Activated B cell treated with CpG ODN at 0.5 μM for 24 hours (primary cell): ENCODE measurements around the gene DMC1. TPM values are rescaled to one million over a fixed set of nuclear protein-coding genes. Genes with fewer than 3 reads are reported as not detected.

Experiments used
- ATAC-seq: fragments of 200-7000 bp; cut with Tn5 transposase; one replicate; pipeline ENCODE4 v1.10.0; 2021; ENCODE audit warnings: low read depth, mild to moderate bottlenecking, moderate library complexity
- CTCF ChIA-PET: fragments of 350-600 bp; sonication (Branson Sonifier 250); formaldehyde crosslinking; loops from one replicate; lab custom pipeline; 2021; ENCODE audit warnings: antibody characterized with exemption; lab: Charles Lee
- POLR2A ChIA-PET: fragments of 350-600 bp; sonication (Branson Sonifier 250); formaldehyde crosslinking; loops from one replicate; lab custom pipeline; 2021; ENCODE audit warnings: antibody characterized with exemption; lab: Charles Lee
- DNase-seq: peaks from one replicate; pipeline ENCODE4 v3.0.0; 2022
- H3K27ac Mint-ChIP-seq: one replicate; pipeline ENCODE4 v1.8.0; 2020; ENCODE audit warnings: mixed read lengths
- H3K27me3 Mint-ChIP-seq: one replicate; pipeline ENCODE4 v1.8.0; 2021; ENCODE audit warnings: mixed read lengths
- H3K36me3 Mint-ChIP-seq: one replicate; pipeline ENCODE4 v1.8.0; 2021; ENCODE audit warnings: low read depth, mixed read lengths
- H3K4me1 Mint-ChIP-seq: one replicate; pipeline ENCODE4 v1.8.0; 2021; ENCODE audit warnings: mixed read lengths
- H3K4me3 Mint-ChIP-seq: one replicate; pipeline ENCODE4 v1.8.0; 2020; ENCODE audit warnings: mild to moderate bottlenecking, mixed read lengths
- H3K9me3 Mint-ChIP-seq: one replicate; pipeline ENCODE4 v1.8.0; 2020; ENCODE audit warnings: mixed read lengths
- CTCF ChIP-seq: fragments of 200-600 bp; IDR thresholded peaks from one replicate; pipeline ENCODE4 v1.8.0; 2022; ENCODE audit warnings: antibody characterized with exemption, mild to moderate bottlenecking
- intact Hi-C: fragments of 100-400 bp; cut with micrococcal nuclease; formaldehyde crosslinking; loops from one replicate; pipeline ENCODE4 v1.15.1; 2024
- total RNA-seq: library from RNA; stranded (reverse); gene quantifications from 2 replicates; pipeline ENCODE4 v1.2.3, GENCODE V29; 2022

Gene DMC1
- total RNA-seq, 1 donor from 2014 or later = 0.91 TPM

DNA sequence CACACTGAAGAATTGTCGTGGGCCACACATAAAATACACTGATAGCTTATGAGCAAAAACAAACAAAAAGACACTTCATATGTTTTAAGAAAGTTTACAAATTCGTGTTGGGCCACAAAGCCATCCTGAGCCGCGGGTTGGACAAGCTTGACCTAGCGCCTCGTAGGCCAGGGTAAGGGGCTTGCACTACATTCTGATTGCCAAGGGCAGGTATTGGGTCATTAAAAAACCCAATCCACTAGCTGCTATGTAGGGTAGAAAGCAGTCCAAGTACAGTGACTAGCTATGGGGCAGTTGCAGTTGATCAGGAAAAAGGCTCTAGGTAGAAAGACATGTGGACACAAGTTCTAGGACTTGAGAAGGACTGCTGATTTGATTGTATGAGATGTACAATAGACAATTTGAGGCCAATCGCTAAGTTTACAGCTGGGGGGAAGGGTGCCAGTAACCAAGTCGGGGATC, 88.1 kb downstream of the DMC1 start:
- ChIA-PET CTCF (no interaction called here), POLR2A (interaction anchor here (1.2 to 1.9 kb wide), 2 partner anchors 9 to 17 kb away, joined by 4 to 5 read pairs; no protein-coding TSS in a partner anchor)
- no peak overlapping the region for H3K27ac Mint-ChIP-seq

DNA sequence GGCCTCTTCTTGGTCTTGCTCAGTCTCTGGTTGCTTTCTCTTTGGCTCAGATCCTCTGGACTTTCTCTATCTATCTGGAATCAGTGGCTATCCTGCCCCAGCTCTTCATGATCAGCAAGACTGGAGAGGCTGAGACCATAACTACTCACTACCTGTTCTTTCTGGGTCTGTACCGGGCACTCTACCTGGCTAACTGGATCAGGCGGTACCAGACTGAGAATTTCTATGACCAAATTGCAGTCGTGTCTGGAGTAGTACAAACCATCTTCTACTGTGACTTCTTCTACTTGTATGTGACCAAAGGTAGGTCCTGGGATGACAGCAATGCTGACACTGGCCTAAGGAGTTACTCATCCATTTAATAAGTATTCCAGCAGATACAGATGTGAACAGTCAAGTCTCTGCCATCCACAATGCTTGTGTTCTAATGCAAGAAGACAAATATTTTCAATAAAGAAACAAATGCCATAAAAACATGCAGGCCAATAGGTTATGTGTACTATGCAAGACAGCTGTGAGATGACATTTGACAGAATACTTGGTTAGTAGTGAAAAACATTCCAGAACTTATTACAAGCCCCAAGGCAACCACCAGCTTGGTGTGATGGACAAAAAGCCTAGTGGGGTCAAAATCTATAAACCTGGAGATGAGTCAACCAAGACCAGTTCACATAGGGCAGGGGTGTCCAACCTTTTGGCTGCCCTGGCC, 88.7 kb downstream of the DMC1 start:
- no peak overlapping the region for H3K4me3 Mint-ChIP-seq
- peaks cover 56% of the 10 kb centered on the region for H3K36me3 Mint-ChIP-seq
- H3K27ac Mint-ChIP-seq = no peak overlapping the region
- intact Hi-C loops = no loop called here
- H3K27me3 Mint-ChIP-seq = no peaks in the 10 kb centered on the region
- ATAC-seq = no peak
- TF ChIP-seq CTCF = no peak
- H3K9me3 Mint-ChIP-seq = no peaks in the 10 kb centered on the region
- DNase-seq = no peak
- no peaks in the 10 kb centered on the region for H3K4me1 Mint-ChIP-seq
- POLR2A ChIA-PET = interaction anchor here (0.7 to 1.9 kb wide), 3 partner anchors 9 to 17 kb away, joined by 3 to 5 read pairs (median 4); partner anchors contain the start of gene KDELR3
- CTCF ChIA-PET = no interaction called here

More for the DNA sequence above, 88.1 kb downstream of the DMC1 start:
- intact Hi-C loops = no loop called here
- H3K4me3 Mint-ChIP-seq = no peak overlapping the region
- no peak for DNase-seq
- no peaks in the 10 kb centered on the region for H3K27me3 Mint-ChIP-seq
- H3K9me3 Mint-ChIP-seq = no peaks in the 10 kb centered on the region
- no peak for ATAC-seq
- no peaks in the 10 kb centered on the region for H3K4me1 Mint-ChIP-seq
- TF ChIP-seq CTCF = no peak
- H3K36me3 Mint-ChIP-seq = peaks cover 62% of the 10 kb centered on the region

DNA sequence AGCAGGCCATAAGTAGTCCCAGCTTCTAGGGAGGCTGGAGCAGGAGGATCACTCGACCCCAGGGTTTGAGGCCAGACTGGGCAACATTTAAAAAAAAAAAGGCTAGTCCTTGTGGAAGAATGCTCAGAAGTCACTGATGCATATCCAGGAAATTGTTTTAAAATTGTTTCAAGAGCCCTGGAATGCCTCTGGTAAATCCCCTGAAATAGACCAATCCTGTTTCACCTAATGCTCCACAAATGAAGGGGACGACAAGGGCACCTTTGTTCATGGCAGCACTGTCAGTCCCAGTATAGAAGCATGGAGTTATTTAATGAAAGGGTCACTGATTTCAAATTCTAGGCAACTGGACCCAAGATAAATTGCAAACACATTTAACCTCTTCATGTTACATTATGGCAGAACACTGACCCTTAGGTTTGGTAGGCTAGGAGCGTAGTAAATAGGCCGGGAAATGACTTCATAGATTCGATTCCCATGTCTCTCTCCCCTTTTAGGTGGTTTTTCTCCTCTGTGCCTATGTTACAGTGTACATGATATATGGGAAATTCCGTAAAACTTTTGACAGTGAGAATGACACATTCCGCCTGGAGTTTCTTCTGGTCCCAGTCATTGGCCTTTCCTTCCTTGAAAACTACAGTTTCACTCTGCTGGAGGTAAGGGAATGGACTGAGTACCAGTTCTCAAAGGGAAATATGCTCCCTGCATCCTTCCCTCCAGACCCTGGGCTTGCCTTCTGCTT, 90.7 kb downstream of the DMC1 start:
- Mint-ChIP-seq H3K27me3 (no peaks in the 10 kb centered on the region), H3K4me3 (no peak overlapping the region), H3K9me3 (no peaks in the 10 kb centered on the region), H3K27ac (peak overlapping the region; percentile 18), H3K36me3 (peaks cover 38% of the 10 kb centered on the region), H3K4me1 (no peaks in the 10 kb centered on the region)
- DNase-seq = no peak
- TF ChIP-seq CTCF = no peak
- no peak for ATAC-seq
- CTCF ChIA-PET = no interaction called here
- POLR2A ChIA-PET = interaction anchor here (0.7 to 1.4 kb wide), 2 partner anchors 23 to 460 kb away, joined by 3 read pairs; no protein-coding TSS in a partner anchor
- intact Hi-C loops = no loop called here

GRCh38 chr22:38477585-38477984, 92.4 kb downstream of the DMC1 start:
- intact Hi-C loops = no loop called here
- no peak for TF ChIP-seq CTCF
- Mint-ChIP-seq H3K27ac (no peak overlapping the region), H3K36me3 (peaks cover 21% of the 10 kb centered on the region), H3K9me3 (no peaks in the 10 kb centered on the region), H3K27me3 (no peaks in the 10 kb centered on the region), H3K4me1 (no peaks in the 10 kb centered on the region), H3K4me3 (no peak overlapping the region)
- no peak for DNase-seq
- CTCF ChIA-PET = no interaction called here
- ATAC-seq = no peak
- POLR2A ChIA-PET = interaction anchor here (0.7 kb wide), 1 partner anchor 132 kb away, joined by 3 read pairs; no protein-coding TSS in a partner anchor

GRCh38 chr22:38474003-38474607, 95.9 kb downstream of the DMC1 start:
- Mint-ChIP-seq H3K27ac (no peak overlapping the region), H3K4me1 (no peaks in the 10 kb centered on the region), H3K36me3 (peaks cover under 1% of the 10 kb centered on the region), H3K9me3 (no peaks in the 10 kb centered on the region), H3K4me3 (no peak overlapping the region), H3K27me3 (peaks cover 3% of the 10 kb centered on the region)
- TF ChIP-seq CTCF = no peak
- intact Hi-C loops = no loop called here
- ChIA-PET POLR2A (no interaction called here), CTCF (no interaction called here)
- ATAC-seq (no peak), DNase-seq (no peak)
